GM12874 (cell line): Measurements from ENCODE around the gene SQSTM1.

Experiments used
- CTCF ChIP-seq: IDR thresholded peaks from 2 replicates; pipeline ENCODE4 v1.5.1; 2011; ENCODE audit warnings: low read depth, mild to moderate bottlenecking, control low read depth, low read length, moderate library complexity; ENCODE audit not compliant: insufficient read depth

The SQSTM1 gene

DNA sequence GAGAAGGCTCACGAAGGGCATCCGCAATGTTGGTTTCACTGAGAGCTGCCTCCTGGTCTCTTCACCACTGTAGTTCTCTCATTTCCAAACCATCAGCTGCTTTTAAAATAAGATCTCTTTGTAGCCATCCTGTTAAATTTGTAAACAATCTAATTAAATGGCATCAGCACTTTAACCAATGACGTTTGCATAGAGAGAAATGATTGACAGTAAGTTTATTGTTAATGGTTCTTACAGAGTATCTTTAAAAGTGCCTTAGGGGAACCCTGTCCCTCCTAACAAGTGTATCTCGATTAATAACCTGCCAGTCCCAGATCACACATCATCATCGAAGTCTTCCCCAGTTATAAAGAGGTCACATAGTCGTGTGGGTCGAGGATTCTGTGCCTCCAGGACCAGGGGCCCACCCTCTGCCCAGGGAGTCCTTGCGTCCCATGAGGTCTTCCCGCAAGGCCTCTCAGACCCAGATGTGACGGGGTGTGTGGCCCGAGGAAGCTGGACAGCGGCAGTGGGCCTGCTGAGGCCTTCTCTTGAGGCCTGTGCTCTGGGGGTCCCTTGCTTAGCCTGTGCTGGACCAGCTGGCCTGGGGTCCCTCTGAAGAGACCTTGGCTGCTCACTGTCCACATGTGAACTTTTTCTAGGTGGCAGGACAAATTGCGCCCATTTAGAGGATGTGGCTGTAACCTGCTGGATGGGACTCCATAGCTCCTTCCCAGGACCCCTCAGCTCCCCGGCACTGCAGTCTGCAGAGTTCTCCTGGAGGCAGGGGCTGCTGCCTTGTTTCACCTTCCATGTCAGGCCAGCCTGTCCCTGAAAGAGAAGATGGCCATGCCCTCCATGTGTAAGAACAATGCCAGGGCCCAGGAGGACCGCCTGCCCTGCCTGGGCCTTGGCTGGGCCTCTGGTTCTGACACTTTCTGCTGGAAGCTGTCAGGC is 16.6 kb downstream of the SQSTM1 start:
- TF ChIP-seq CTCF: no peak

DNA sequence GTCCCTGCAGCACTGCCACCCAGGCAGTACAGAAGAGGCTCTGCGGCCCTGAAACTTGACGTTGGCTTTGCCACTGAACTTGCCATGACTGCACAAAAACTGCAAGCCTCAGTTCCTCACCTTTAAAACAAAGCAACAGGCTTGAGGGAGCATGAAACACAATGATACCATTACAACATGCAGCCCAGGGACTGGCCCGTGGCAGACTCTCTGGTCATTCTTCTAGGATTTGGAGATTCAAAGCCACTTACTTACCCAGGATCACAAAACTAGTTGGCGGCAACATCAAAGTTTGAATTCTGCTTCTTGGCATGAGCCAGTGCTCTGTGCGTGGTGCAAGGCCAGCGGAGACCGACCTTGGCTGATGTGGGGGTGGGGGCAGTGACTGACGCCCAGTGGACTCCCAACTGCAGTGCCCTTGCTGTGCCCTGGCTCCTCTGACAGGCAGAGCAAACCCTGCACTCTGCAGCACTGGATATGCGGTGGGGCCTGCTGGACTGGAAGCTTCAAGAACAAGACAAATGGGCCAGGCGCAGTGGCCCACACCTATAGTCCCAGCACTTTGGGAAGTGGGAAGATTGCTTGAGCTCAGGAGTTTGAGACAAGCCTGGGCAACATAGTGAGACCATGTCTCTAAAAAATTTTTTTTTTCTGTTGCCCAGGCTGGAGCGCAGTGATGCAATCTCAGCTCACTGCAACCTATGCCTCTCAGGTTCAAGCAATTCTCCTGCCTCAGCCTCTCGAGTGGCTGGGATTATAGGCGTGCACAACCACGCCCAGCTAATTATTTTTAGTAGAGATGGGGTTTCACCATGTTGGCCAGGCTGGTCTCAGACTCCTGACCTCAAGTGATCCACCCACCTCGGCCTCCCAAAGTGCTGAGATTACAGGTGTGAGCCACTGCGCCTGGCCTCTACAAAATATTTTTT is 18.9 kb downstream of the SQSTM1 start:
- no peak for TF ChIP-seq CTCF

GRCh38 chr5:179840321-179840720 is 19.6 kb downstream of the SQSTM1 start:
- no peak for TF ChIP-seq CTCF

DNA sequence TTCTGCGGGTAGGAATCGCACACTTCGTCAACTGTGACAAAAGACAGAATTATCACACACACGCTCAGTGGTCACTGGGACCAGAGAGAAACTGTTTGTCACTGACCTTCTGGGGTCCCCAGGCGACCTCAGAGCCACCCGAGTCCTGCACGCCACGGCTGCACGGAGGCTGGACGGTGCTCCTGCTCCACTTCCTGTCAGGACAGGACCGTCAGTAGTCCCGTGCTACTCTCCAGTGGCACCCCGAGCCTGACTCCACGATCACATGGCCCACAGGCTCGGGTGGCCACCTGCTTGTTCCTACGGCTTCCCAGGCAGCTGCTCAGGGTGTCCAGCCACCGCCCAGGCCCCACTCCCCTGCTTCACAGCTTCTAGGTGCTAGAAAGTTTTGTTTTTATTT is 20.1 kb downstream of the SQSTM1 start:
- TF ChIP-seq CTCF: no peak

DNA sequence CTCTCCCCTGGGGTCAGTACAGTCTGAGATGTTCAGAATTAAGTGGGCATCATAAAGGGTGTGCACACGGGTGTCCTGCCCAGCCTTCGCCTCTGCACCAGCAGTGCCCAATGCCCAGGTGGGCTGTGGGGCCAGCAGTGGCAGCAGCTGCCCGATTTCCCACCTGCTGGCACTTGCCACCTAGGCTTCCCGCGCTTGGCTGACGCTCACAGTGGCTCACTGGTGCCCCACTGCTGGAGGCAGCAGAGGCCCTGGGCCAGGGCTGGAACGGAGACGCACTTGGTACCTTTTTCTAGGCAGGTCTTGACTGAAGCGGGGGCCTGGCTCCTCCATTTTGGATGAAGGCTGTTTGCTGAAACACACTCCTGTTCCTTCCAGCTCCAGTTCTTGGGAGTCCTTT is 20.9 kb downstream of the SQSTM1 start:
- TF ChIP-seq CTCF: no peak

DNA sequence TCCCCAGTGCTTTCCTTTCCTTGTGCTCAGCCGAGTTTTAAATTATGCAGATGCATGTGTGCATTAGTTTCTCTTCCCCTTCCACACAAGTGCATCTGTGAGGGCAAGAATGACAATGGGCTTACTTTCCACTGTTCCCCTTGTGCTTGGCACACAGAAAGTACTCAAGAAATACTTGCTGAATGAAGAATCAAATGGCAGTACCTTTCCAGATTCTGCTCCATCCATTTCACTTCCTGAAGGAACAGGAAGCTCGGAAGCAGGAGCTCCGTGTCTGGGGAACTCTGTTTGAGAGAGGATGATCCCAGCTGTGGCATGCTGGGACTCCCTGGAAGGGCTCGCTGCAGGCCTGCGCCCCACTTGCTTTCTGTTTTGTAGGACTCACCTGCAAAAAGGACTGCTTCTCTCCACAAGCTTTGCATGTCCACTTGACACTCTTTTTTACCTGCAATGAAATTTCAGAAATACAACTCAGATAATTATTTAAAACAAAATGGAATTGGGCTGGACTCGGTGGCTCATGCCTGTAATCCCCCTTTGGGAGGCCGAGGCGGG is 32.4 kb downstream of the SQSTM1 start:
- no peak for TF ChIP-seq CTCF

GRCh38 chr5:179854356-179854755 is 33.7 kb downstream of the SQSTM1 start:
- TF ChIP-seq CTCF: no peak
